Activated naive CD8-positive, alpha-beta T cell treated with anti-CD3 and anti-CD28 coated beads, Interleukin-2, amount 10 ng/mL, durations not matched to agents 7 days and 5 days (primary cell): ENCODE data around the gene FNDC10. TPM values are rescaled to one million over a fixed set of nuclear protein-coding genes. Genes with fewer than 3 reads are reported as not detected.
A peak's percentile ranks its signal among the peaks of the same experiment; 100 is the strongest.

Experiments used
- ATAC-seq: fragments of 150-1000 bp; cut with Tn5 transposase; one replicate; pipeline ENCODE4 v1.10.0; 2021; ENCODE audit warnings: low read depth, moderate library complexity
- POLR2A ChIA-PET: fragments of 350-600 bp; sonication (Branson Sonifier 250); formaldehyde crosslinking; loops from one replicate; lab custom pipeline; 2021; ENCODE audit warnings: antibody characterized with exemption; lab: Charles Lee
- DNase-seq: peaks from one replicate; pipeline ENCODE4 v3.0.0; 2021
- H3K27ac Mint-ChIP-seq: one replicate; pipeline ENCODE4 v1.8.0; 2022; ENCODE audit warnings: mild to moderate bottlenecking, mixed read lengths
- H3K27me3 Mint-ChIP-seq: one replicate; pipeline ENCODE4 v1.8.0; 2022; ENCODE audit warnings: mild to moderate bottlenecking, moderate library complexity, mixed read lengths
- H3K36me3 Mint-ChIP-seq: one replicate; pipeline ENCODE4 v1.8.0; 2021; ENCODE audit warnings: mild to moderate bottlenecking, mixed read lengths
- H3K4me1 Mint-ChIP-seq: one replicate; pipeline ENCODE4 v1.8.0; 2021; ENCODE audit warnings: mixed read lengths
- H3K4me3 Mint-ChIP-seq: one replicate; pipeline ENCODE4 v1.8.0; 2022; ENCODE audit warnings: mild to moderate bottlenecking, moderate library complexity, mixed read lengths
- H3K9me3 Mint-ChIP-seq: one replicate; pipeline ENCODE4 v1.8.0; 2021; ENCODE audit warnings: mixed read lengths
- total RNA-seq, 2 experiments: library from RNA; stranded (reverse); gene quantifications; one replicate each; pipeline ENCODE4 v1.2.3, GENCODE V29; 2021

FNDC10 gene
- total RNA-seq, 2 experiments from 2014 or later, result 4.4 to 4.6 TPM

DNA sequence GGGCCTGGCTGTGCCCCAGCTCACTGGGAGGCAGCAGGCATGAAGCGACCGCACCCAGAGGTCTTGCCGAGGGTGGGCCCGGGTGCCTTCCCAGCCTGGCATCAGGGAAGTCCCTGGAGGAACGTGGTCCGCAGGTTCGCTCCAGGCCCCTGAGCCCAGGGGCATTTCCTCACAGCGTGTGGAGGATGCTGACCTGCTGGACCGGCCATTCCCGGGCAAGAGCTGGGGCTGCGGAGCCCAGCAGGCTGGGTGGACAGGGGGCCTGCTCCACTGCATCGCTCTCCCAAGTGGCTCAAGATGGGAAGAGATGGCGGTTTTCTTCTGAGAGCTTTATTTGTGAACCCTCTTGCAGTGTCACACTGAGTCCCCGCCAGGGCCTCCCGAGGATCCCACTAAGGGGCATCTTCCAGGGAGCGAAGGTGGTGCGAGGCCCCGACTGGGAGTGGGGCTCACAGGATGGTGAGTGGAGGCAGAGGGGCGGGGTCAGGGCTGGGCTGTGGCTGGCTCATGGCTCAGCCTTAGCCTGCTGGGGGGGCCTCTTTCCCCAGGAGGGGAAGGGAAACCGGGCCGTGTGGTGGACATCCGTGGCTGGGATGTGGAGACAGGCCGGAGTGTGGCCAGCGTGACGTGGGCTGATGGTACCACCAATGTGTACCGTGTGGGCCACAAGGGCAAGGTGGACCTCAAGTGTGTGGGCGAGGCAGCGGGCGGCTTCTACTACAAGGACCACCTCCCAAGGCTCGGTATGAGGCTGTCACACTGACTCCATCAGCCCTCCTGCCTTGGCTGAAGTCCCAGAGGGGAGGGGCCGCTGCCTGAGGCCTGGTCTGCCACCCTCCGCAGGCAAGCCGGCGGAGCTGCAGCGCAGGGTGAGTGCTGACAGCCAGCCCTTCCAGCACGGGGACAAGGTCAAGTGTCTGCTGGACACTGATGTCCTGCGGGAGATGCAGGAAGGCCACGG lies 24.8 kb upstream of the FNDC10 start:
- H3K4me3 Mint-ChIP-seq, result no peak overlapping the region
- H3K27ac Mint-ChIP-seq, result no peak overlapping the region
- H3K36me3 Mint-ChIP-seq, result no peaks in the 10 kb centered on the region
- no peaks in the 10 kb centered on the region for H3K27me3 Mint-ChIP-seq
- DNase-seq (no peak), ATAC-seq (no peak)
- H3K4me1 Mint-ChIP-seq, result no peaks in the 10 kb centered on the region
- POLR2A ChIA-PET, result interaction anchor here (0.9 to 2.3 kb wide), 3 partner anchors 9 to 11 kb away, joined by 3 to 11 read pairs (median 3); partner anchors contain the start of gene MIB2
- no peaks in the 10 kb centered on the region for H3K9me3 Mint-ChIP-seq

DNA sequence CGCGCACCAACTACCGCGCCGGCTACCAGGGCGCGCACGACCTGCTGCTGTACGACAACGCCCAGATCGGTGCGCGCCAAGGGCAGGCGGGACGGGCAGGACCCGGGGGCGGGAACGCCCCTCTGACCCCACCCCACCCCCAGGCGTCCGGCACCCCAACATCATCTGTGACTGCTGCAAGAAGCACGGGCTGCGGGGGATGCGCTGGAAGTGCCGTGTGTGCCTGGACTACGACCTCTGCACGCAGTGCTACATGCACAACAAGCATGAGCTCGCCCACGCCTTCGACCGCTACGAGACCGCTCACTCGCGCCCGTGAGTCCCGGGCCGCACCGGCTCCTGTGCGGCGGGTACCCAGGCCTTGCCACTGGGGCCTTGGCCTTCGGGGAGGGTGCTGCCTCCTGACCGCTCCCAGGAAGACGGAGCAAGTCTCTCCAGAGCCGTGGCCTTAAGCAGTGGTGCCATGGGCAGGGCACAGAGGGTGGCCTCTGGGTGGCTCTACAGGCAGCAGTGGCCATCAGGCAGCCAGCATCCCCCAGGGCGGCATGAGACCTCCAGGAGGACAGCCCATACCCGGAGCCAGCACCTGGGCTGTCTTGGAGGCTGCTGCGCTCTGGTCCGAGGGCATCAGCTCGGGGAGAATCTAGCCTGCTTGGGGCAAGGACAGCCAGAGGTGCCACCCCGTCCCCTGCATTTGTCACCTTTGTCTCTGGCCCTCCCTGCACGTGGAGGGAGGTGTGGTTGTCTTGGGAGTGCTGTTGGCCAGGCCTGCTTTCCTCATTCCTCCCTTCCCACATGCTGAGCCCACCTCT lies 23.9 kb upstream of the FNDC10 start:
- POLR2A ChIA-PET, result interaction anchor here (0.9 to 1.0 kb wide), 2 partner anchors 8 to 10 kb away, joined by 3 read pairs; partner anchors contain the start of gene MIB2
- no peaks in the 10 kb centered on the region for H3K27me3 Mint-ChIP-seq
- H3K4me1 Mint-ChIP-seq, result no peaks in the 10 kb centered on the region
- no peaks in the 10 kb centered on the region for H3K36me3 Mint-ChIP-seq
- no peak overlapping the region for H3K27ac Mint-ChIP-seq
- DNase-seq, result no peak
- no peaks in the 10 kb centered on the region for H3K9me3 Mint-ChIP-seq
- no peak overlapping the region for H3K4me3 Mint-ChIP-seq
- ATAC-seq, result no peak

DNA sequence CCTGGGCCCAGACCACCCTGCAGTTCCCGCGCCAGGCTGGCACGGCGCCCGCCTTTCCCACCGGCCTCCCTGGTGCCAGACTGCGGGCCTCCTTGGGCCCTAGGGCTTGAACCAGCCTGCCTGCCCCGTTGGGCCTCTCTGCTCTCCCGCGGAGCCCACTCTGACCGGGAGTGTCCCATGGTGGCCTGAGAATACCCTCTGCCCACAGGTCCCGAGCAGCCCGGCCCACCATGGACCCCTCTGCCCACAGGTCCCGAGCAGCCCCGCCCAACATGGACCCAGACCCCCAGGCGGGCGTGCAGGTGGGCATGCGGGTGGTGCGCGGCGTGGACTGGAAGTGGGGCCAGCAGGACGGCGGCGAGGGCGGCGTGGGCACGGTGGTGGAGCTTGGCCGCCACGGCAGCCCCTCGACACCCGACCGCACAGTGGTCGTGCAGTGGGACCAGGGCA lies 23.3 kb upstream of the FNDC10 start:
- H3K4me1 Mint-ChIP-seq, result no peaks in the 10 kb centered on the region
- DNase-seq (no peak), ATAC-seq (no peak)
- no peaks in the 10 kb centered on the region for H3K9me3 Mint-ChIP-seq
- no peak overlapping the region for H3K4me3 Mint-ChIP-seq
- no peaks in the 10 kb centered on the region for H3K36me3 Mint-ChIP-seq
- no peak overlapping the region for H3K27ac Mint-ChIP-seq
- POLR2A ChIA-PET, result no interaction called here
- no peaks in the 10 kb centered on the region for H3K27me3 Mint-ChIP-seq

DNA sequence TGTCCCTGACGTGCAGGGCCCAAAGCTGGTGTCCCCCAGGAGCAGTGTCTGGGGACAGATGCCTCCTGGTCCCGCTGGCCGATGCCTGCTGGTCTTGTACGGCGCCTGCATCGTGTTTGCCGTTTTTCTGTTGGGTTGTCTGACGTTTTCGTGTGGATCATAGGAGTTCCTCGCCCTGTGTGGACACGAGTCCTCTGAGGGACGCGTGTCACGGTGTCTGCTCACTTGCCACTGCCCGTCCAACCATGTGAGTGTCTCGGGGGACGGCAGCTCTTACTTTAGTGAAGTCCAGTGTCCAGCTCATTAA lies 22.8 kb upstream of the FNDC10 start:
- POLR2A ChIA-PET, result no interaction called here
- DNase-seq, result no peak
- no peaks in the 10 kb centered on the region for H3K9me3 Mint-ChIP-seq
- no peaks in the 10 kb centered on the region for H3K27me3 Mint-ChIP-seq
- H3K4me3 Mint-ChIP-seq, result no peak overlapping the region
- H3K27ac Mint-ChIP-seq, result no peak overlapping the region
- no peak for ATAC-seq
- no peaks in the 10 kb centered on the region for H3K36me3 Mint-ChIP-seq
- no peaks in the 10 kb centered on the region for H3K4me1 Mint-ChIP-seq

DNA sequence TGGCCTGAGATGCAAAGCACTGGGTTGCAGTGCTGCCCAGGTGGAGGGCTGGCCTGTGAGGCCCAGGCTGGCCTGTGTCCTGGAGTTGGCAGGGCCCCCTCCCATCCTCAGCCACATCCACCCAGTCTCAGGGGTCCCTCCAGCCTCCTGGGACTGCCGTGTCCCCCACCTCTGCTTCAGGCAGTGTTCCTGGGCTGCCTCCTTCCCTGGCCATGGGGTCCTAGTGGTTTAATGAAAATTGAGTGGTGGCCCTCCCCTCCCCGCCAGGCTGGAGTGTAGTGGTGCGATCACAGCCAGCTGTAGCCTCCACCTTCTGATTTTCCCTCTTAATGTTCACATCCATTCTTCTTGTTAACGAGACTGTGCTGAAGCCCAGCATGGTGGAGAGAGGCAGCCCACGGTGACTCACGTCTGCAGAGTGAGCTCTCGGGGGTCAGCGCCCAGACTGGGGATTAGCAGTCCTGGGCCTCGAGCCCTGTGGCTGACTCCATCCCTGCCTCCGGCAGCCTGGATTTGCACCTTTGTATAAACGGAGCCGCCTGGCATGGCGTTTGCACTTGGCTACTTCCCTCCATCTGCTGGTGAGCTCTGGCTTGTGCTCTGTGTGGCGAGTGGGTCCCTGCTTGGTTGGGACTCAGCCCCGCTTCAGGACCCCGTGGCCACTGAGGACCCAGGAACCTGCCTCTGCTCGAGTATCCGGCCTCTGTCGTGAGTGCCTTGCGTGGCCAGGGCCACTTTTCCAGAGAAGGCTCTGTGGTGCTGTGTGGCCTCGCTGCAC lies 22.3 kb upstream of the FNDC10 start:
- DNase-seq, result no peak
- Mint-ChIP-seq H3K27me3 (no peaks in the 10 kb centered on the region), H3K4me3 (no peak overlapping the region), H3K27ac (peak overlapping the region; percentile 25), H3K4me1 (peaks cover 4% of the 10 kb centered on the region), H3K36me3 (no peaks in the 10 kb centered on the region), H3K9me3 (no peaks in the 10 kb centered on the region)
- POLR2A ChIA-PET, result interaction anchor here (1.1 kb wide), 1 partner anchor 8 kb away, joined by 3 read pairs; no protein-coding TSS in a partner anchor
- no peak for ATAC-seq

DNA sequence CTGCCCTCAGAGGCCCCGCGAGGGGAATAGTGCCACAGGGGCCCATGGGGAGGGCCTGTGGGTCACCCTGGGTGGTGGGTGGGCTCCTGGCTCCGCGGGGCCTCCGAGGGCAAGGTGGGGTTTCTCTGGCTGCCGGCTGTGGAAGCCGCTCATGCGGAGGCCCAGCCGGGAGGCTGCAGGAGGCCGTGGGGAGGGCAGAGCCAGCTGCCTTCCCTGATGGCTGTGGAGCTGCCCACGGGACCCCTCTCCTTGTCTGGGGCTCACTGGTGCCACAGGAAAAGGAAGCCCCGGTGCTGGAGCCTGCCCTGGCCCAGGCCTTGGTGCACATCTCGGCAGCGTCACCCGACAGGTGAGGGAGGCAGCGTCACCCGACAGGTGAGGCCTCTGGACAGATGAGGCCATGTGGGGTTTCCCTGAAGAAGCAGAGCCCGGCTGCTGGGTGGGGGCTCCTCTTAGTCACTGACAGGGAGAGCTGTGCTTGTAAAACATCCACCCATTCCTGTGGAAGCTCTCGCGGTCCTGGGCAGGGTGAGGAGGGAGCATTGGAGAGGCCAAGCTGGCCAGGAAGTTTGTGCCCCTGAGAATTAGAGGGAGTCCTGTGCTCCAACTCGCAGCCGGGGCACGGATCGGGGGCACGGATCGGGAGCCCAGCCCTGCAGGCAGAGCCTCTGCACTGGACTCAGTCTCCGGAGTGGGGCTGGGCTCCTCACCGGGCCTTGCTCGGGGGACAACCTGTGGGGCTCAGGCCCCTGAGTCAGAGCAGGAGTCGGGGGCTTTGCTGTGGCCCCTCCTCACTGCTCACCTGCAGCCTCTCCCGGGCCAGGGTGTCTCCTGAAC lies 21.5 kb upstream of the FNDC10 start:
- POLR2A ChIA-PET, result interaction anchor here (1.1 kb wide), 2 partner anchors 9 to 669 kb away, joined by 3 to 4 read pairs; no protein-coding TSS in a partner anchor
- H3K9me3 Mint-ChIP-seq, result no peaks in the 10 kb centered on the region
- H3K27ac Mint-ChIP-seq, result no peak overlapping the region
- DNase-seq (no peak), ATAC-seq (no peak)
- no peaks in the 10 kb centered on the region for H3K36me3 Mint-ChIP-seq
- no peaks in the 10 kb centered on the region for H3K27me3 Mint-ChIP-seq
- no peak overlapping the region for H3K4me3 Mint-ChIP-seq
- H3K4me1 Mint-ChIP-seq, result peaks cover 6% of the 10 kb centered on the region

DNA sequence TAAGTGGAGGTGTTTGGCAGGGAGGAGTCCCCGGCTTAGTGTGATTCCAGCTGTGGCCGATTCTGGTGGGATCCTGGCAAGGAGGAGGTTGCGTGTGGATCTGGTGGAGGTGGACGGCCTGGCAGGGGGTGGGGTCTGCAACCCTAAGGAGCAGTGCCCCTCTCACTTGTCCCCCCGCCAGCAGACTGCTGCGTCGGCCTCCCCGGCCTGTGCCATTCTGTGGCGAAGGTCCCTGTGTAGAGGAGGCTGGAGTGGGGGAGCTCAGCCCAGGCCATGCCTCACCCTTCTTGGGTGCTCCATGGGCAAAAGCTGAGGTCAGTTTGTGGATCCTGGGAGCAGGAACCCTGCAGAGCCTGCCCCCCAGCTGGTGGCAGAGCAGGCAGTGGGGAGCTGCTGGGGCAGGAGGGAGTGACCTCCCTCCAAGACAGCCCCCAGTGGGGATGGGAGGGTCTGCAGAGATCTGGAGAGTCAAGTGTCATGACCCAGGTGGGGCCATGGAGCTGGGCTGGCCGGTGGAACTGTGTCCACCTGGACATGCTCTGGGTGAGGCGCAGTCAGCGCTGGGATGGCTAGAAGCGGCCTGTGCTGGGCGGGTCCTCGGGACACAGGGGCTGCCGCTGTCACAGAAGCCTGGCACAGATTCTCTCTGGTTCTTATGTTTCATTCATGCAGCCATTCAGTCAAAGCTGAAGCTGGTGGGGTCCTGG lies 20.7 kb upstream of the FNDC10 start:
- Mint-ChIP-seq H3K27me3 (no peaks in the 10 kb centered on the region), H3K4me3 (no peak overlapping the region), H3K36me3 (no peaks in the 10 kb centered on the region), H3K4me1 (peaks cover 6% of the 10 kb centered on the region), H3K27ac (no peak overlapping the region), H3K9me3 (no peaks in the 10 kb centered on the region)
- POLR2A ChIA-PET, result interaction anchor here (1.1 kb wide), 1 partner anchor 670 kb away, joined by 4 read pairs; no protein-coding TSS in a partner anchor
- ATAC-seq (no peak), DNase-seq (no peak)

DNA sequence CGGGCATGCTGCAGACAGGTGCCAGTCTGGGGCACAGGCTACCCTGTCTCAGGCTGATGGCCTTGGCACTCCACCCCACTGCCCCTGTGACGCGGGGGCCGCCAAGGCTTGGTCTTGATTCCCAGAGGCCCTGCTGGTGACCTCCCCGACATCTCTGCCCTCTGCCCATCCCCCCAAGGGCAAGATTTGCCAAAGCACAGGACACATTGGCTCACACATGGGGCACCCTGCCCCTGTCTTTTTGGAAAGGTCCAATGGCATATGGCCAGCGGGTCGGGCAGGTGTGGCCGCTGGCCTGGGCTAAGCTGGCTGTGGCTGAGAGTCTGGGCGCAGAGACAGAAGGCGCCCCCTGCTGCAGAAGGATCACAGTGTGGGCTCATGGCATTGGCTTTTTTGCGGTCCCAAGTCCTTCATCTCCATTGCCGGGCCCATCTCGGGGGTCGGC lies 20.0 kb upstream of the FNDC10 start:
- Mint-ChIP-seq H3K27me3 (no peaks in the 10 kb centered on the region), H3K9me3 (no peaks in the 10 kb centered on the region), H3K27ac (no peak overlapping the region), H3K4me1 (peaks cover 8% of the 10 kb centered on the region), H3K4me3 (no peak overlapping the region), H3K36me3 (no peaks in the 10 kb centered on the region)
- POLR2A ChIA-PET, result interaction anchor here (1.0 to 1.8 kb wide), 3 partner anchors 10 to 671 kb away, joined by 3 to 5 read pairs (median 4); no protein-coding TSS in a partner anchor
- DNase-seq (peak; percentile 36), ATAC-seq (no peak)

DNA sequence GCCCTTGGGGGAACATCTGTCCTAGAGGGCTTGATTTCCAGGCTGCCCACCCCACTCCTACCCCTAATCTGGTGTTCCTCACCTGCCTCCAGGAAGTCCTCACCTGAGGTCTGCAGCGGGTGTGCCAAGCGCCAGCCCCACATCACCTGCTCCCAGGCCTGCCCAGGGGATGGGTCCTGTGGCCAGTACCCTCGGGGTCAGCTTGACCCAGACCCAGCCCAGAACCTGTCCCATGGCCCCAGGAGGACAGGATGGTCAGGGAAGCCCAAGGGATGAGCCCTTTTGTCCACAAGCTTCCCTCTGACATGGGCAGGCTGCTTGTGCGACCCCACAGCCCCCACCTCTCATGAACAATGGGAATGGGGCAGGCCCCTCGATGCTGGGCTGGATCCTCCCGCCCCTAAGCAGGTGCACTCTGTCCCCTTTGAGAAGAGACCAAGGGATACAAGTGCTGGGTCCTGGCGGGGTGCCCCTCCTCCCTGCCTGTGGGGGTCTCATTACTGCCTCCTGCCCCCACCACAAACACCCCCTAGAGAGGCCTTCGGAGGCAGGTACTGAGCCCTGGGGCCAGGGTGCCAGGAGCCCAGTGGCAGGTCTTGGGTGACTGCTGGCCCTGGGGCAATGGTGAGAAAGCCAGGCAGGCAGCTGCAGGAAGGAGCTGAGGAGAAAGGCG lies 18.6 kb upstream of the FNDC10 start:
- no peaks in the 10 kb centered on the region for H3K9me3 Mint-ChIP-seq
- H3K27ac Mint-ChIP-seq, result no peak overlapping the region
- POLR2A ChIA-PET, result interaction anchor here (1.0 to 1.8 kb wide), 3 partner anchors 11 to 43 kb away, joined by 3 to 5 read pairs (median 3); no protein-coding TSS in a partner anchor
- ATAC-seq (no peak), DNase-seq (no peak)
- no peaks in the 10 kb centered on the region for H3K27me3 Mint-ChIP-seq
- H3K4me1 Mint-ChIP-seq, result peaks cover 16% of the 10 kb centered on the region
- no peak overlapping the region for H3K4me3 Mint-ChIP-seq
- H3K36me3 Mint-ChIP-seq, result peaks cover 4% of the 10 kb centered on the region

DNA sequence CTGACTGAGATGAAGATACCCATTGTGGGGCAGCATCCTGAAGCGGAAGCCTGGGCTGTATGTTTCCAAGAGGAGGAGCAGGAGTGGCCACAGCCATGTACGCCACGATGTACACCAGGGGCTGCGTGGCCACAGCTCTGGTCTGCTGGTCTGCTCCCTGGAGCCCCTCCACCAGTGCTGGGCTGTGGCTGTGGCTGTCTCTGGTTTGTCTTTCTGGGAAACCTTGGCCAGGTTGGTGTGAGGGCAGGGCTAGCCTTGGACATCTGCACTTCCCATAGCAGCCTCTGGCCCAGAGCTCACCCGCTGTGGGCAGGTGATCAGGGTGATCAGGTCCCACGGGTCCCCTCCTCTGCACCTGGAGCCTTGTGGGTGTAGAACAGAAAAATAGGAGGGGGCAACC lies 18.0 kb upstream of the FNDC10 start:
- Mint-ChIP-seq H3K27me3 (no peaks in the 10 kb centered on the region), H3K9me3 (no peaks in the 10 kb centered on the region), H3K36me3 (peaks cover 5% of the 10 kb centered on the region), H3K4me1 (peaks cover 17% of the 10 kb centered on the region), H3K4me3 (no peak overlapping the region), H3K27ac (no peak overlapping the region)
- DNase-seq, result no peak
- POLR2A ChIA-PET, result interaction anchor here (5.0 kb wide), 1 partner anchor 12 kb away, joined by 76 read pairs; the partner anchor contains the start of gene MMP23B
- no peak for ATAC-seq

DNA sequence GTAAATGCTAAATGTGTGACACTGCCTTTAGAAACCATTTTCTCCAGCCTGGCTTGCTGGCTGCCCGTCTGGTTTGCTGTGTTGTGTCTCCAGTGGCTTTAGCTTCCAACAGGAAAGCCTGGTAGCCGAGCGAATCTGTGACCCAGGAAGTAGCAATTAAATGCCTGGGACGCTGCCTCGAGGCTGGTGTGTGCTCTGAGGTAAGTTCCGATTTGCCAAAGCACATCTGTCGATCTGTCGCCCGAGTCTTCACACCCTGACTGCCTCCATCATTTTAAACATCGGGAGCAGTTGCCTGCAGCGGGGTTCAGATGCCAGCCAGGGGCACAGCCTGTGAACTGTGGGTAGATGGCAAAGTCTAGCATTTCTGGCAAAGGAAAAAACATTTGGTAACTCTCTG lies 17.6 kb upstream of the FNDC10 start:
- Mint-ChIP-seq H3K4me3 (peak overlapping the region; percentile 84), H3K4me1 (peaks cover 17% of the 10 kb centered on the region), H3K27me3 (no peaks in the 10 kb centered on the region), H3K27ac (no peak overlapping the region), H3K36me3 (peaks cover 5% of the 10 kb centered on the region), H3K9me3 (no peaks in the 10 kb centered on the region)
- POLR2A ChIA-PET, result interaction anchor here (5.0 kb wide), 1 partner anchor 12 kb away, joined by 76 read pairs; the partner anchor contains the start of gene MMP23B
- DNase-seq (no peak), ATAC-seq (no peak)
